HG02884 (cell line): Measurements from ENCODE around the gene RPL22.

Source experiments
- ATAC-seq: cut with Tn5 transposase; IDR thresholded peaks from one replicate; pipeline ENCODE4 v1.9.1; 2021; ENCODE audit warnings: mild to moderate bottlenecking, moderate library complexity; ENCODE audit not compliant: unreplicated experiment

The RPL22 gene

DNA sequence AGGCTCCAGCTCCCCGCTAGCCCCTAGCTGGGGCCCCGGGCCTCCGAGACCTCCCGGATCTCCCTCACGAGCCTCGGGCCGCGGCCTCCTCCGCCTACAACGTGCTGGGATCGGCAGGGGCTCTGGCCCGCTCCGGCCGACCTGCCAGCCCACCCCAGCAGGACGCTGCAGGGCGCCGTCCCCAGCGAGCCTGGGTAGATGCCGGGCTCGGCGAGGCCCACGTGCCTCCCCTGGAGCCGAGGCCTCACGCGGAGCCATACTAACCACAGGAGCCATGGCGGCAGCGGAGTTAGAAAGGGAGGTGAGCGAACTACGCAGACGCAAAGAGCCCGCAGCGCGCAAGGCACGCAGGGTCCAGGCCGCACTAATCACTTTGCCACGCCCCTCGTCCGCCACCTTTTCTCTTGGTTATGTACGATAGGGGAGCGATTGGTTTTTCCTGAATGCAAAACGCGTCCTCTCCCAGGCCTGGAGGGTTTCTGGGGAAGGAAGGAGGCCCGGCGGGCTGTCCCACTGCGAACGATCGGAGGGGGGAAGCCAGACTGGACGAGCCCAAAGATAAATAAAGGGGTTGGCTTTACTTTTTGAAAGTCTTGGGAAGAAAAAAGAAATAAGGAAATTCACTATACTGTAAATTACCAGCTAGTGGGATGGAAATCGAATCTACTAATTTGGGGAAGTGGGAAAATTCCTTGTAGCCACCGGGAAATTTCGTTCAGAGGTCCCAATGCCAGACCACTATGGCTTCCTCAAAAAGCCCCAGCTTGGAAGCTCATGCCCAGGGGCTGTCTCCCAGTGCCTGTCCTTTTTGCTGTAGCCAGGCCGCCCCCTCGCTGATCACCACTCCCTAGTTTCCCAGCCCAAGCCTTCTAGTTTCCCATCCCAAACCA is at the start of gene RPL22:
Gene RPL22, minus strand, starts transcription at position 298 of the 890 bp plus-strand sequence. Its CDS starts 22 bp downstream, at position 276.
- ATAC-seq = peak; percentile 93

DNA sequence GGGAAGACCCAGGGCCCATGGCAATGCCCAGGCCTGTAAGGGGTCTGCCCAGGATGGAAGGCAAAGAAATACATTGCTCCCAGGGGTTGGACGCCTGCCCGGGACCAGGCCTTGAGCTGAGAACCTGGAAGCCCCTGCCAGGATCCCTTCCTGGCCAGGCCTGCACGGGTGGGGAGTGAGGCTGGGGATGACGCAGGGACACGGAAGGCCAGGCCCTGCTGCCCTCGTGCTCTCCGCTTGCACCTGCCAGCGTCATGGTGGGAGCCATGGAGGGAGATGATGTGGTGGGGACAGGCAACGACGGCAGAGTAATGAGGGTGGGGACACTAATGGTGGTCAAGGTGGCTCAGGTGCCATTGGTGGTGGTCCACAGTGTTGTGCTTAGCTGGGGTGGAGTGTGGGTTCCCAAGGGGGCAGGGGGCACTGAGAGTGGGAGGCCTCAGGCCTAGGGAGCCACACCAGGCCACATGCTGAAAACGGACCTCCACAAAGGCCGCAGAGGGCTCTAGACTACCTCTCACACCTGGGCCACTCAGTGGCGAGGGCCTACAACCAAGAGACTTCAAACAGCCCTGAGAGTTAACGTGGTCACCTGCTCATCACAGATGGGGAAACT is 48.9 kb upstream of the RPL22 start:
- no peak for ATAC-seq

DNA sequence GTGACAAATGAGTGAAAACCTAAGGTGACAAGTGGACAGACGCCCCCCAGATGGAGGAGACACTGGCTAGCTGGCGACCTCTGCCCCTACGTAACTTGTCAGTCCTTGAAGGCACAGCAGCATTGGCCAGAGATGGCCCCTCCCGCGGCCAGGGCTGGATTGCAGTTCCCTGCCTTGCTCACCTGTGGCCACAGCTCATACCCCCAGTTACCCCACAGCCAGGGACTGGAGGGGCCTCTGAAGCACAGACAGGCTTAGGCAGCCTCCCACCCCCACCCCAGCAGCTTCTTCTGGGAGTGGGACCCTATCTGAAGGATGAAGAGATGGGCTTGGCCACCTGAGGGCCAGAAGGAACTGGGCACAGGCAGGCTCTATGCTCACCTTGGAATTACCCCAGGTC is 48.3 kb upstream of the RPL22 start:
- ATAC-seq = no peak

DNA sequence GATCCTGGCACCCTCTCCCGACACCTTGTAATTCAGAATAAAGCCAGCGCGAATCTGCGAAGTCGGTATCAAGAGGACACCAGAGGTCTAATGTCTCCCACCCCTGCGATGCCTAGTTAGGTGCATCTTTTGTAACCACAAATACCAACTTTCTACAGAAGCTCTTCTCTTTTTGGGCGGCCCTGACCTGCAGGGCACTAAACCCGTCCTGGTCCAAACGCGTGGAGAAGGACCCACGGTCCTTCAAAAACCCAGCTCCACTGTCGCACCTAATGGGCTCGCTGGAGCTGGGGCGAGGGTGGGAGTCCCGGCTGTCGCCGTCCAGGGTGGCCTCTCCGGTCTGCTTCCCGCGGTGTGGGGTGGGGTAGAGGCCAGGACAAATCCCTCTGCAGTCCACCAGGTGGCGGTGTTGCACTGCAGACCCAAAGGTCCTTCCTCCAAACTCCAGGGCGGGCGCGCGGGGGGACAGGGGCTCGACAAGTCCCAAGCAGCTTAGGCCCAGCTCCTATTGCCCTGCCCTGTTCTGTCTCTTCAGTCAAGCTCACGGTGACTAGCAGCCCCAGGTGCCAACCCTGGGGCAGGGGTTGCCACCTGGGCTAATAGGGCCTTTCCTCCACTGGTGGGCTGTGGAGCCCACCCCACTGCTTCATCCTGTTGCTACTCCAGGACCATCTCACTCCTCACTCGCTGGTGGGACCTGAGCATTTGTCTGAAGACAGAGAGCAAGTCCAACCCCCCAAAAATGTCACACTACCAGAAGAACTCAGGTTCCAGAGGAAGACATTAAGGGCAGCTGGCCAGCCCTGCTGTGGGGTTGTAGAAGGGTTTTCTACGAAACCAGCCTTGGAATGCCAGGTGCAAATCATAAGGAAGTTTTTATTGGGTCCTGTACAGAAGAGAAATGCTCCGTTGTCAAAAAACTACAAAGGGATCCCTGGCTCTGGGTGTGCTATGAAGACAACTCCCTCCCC is 47.4 kb upstream of the RPL22 start:
- ATAC-seq = no peak

DNA sequence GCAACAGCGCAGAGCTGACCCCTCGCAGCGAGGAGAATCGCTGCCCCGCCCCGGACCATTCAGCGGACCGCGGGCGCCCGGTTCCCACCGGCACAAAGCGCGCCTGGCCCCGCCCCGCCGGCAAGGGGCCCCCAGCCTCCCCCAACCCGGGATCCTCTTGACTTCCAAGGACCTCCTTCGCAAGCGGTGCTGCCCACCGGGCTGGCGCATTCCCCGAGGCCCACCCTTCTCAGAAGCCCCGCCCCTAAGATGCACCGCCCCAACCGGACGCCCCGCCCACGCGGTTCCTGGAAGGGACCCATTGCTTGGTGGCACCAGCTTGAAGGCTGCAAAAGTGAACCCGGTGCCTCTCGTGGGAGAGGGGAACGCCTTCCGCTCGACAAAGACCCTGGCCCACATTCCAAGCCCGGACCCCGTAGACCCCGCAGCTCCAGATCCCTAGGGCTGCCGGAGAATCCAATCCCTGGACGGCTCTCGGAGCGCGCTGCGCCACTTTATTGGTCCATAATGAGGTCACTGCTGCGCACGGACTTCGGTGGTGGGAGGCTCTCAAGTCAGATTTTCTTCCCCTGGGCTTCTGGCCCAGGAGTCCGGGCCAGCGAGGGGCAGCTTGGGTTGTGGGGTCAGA is 46.6 kb upstream of the RPL22 start:
- ATAC-seq = no peak

DNA sequence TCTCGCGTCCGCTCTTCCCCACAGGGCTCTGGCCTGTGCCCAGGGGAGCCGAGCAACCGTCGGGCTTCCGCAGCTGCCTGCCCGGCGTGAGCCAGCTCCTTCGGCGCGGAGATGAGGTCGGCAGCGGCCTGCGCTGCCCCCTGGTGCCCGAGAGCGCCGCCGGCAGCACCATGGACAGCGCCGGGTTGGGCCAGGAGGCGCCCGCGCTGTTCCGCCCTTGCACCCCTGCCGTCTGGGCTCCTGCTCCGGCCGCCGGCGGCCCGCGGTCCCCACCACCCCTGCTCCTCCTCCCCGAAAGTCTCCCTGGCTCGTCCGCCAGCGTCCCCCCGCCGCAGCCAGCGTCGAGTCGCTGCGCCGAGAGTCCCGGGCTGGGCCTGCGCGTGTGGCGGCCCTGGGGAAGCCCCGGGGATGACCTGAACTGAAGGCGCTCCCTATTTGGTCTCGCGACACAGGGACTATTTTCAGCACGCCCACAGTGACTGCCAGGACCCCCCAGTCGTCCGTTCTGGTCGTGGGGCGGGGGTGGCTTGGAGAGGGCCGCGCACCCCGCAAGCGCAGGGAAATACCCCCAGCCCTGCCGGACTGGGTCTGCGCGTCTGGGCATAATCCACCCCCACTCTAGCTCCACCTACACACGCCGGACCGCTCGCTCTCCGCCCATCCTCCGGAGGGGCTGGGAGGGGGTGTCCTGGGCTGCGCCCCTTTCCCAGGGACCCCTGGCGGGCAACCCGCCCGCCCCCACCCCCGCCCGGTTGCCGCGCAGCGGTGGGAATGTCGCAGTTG is 45.9 kb upstream of the RPL22 start:
- peak; percentile 51 for ATAC-seq

DNA sequence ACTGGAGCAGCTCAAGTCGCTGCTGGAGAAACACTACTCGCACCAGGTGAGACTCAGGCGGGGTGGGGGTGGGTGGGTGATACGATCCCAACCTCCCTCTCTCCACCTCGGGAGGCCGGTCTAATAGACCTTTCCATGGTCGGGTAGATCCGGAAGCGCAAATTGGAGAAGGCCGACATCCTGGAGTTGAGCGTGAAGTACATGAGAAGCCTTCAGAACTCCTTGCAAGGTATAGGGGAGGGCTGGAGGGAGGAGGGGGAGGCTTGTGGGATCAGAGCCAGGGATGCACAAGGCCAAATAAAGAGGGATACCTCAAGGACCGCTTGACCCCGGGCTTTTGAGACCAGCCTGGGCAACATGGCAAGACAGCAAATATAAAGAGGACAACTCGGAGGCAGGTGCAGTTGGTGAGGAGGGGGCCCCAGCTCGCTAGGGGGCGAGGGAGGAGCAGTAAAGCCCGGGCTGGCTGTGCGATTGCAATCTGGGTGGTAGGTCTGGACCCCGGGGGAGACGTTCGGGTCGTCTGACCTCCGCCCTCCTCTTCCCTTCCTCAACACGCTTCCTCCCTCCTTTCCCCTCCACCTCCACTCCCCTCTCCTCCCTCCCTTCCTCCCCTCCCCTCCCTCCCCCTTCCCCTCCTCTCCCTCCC is 45.1 kb upstream of the RPL22 start:
- no peak for ATAC-seq

DNA sequence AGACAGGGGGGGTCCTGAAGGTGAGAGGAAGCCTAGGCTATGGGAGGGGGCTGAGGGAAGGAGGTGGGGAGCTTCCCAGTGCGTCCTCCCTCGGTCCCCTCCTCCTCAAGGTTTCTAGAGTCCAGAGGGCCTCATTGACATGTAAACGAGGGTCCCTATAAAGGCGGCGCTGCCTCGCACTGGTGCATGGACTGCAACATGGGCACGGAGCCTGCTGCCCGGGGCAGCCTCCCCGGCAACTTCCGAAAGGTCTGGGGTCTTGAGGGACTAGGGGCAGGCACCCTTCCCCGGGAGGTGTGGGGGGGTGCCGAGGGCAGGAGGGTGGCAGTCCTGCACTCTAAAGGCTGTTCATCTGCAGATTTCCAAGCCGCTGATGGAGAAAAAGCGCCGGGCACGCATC is 44.6 kb upstream of the RPL22 start, which contains the start of gene HES3:
Gene HES3, plus strand, starts transcription at position 187 of the 400 bp plus-strand sequence. Its CDS starts 187 bp downstream, at position 374.
- ATAC-seq = no peak

DNA sequence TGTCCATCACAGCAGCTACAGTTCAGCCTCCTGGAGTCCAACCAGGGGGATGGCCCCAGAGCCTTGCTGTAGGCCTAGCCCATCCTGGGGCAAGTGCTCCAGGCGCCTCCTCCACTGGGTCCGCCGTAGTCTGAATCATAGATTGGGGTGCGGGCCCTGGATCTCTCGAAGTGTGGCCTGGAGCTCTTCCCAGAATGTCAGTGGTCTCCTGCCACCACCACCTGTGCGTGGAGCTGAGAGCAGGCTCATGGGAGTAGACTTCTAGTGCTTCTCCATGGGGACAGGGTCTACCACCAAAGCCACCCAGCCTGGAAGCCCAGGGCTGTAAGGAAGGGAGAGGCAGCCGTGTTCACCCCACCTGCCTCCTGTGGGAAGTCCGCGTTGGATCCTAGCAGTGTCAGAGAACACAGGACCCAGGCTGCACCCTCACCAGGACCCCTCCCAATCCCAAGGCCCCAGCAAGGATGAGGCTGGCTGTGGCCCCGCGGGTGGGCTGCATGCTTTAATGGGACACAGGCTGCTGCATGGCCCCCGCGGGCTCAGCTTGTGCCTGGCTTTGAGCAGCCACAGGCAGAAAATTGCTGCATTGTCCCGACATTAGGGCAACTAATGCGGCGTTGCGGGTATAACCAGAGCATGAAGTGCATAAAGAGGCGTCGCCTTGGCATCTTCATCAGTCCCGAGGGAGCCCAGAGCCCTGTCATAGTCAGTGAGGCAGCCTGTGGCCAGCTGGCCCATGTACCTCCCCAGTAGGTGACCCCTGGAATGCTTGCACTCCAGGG is 43.8 kb upstream of the RPL22 start:
- no peak for ATAC-seq

DNA sequence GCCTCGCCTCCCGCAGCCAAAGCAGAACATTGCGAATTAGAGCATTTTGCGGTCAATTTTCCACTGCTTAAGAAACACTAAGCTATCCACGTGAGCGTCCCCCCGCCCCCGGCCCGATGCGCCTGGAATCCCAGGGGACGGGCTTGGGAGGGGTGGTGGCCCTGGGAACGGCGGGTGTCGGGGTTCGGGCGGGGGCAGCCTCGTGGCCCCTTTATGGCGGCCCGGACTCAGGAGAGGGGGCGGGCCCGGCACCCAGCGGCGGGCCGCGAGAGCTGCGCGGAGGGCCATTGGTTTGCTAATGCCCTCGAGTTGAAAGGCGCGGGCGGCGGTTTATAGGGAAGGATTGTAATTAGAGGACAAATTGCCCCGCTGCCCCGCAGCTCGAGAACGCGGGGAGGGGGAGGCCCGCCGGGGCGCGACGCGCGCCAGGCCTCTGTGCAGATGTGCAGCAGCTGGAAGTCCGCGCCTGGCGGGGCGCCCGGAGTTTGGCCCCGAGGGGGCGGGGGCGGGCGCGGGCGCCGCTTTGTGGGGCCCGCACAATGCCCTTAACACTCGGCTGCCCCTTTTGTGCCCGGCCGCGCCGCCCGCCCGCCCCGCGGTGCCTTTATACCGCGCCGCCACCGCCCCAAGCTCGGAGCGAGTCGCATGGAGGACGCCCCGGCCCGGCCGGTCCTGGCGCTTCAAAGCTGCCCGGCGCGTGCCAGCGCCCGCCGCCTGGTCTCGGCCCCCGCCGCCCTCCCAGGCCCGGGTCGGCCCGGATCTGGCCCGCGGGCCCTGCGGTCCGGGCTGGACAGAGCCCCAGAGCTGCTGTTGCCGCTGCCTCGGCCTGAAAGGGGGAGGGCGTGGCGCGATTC is 42.7 kb upstream of the RPL22 start:
- no peak for ATAC-seq

DNA sequence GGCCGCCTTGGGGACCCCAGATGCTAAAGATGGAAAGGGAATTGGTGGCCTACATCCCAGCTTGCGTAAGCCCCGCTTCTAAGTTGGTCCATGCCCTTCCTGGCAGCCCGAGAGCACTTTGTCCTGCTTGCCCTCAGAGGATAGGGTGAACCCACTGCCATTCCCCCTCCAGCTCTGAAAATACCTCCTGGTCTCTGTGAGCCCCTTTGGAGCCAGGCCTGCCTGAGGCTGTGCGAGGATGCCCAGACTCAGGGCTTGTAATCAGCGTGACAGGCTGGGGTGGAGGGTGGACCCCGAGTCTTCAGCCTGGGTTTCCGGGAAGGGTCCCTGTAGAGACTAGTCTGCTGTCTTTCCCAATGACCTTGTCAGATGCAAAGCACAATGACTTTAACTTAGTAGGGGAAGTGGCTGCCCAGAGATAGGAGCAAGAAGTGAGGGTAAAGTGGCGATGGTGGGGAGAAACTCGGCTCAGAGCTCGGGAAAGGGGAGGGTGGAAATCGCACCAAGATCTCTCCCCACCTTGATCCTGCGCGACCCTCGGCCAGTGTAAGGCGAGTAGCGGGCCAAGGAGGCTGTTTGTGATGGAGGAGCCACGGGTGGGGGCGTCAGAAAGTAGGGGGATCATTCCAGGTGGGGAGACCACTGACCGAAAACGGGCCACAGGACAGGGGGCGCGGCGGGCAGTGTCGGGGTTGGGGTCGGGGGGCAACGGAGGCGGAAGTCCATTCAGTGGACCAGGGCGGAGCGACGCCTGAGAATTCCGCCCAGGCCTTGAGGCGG is 41.9 kb upstream of the RPL22 start:
- no peak for ATAC-seq

DNA sequence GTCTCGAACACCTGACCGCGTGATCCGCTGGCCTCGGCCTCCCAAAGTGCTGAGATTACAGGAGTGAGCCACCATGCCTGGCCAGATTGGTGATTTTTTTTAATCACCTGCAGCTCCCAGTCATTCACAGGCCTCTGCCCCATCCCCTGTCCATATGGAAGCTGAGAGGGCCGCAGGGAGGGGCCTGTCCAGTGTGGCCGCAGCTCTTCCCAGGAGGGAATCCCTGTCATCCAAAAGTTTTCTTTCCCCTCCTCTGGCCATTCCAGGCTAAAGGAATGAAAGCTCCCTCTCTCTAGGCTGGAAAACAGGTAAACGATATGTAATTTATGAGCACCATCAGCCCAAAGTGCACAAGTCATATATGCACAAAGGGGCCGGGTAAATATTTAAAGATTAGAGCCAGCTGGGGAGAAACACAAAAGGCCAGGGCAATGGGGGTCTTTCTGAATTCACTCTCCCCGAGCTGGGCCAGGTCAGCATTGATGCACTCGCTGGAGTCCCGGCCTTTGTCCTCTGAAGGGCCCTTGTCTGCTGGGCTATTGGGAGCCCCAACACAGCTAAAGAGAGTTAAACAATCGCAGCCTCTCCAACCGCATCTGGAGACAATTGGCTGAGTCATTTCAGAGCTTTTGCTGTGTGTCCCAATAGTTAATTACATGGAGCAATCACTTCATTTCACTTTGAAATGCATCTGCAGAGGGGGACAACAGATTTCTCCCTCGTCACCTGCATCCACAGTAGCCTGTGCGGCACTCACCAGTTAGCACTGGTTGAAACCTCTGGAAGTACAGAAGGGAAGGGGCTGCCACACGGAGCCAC is 40.8 kb upstream of the RPL22 start:
- ATAC-seq = no peak

DNA sequence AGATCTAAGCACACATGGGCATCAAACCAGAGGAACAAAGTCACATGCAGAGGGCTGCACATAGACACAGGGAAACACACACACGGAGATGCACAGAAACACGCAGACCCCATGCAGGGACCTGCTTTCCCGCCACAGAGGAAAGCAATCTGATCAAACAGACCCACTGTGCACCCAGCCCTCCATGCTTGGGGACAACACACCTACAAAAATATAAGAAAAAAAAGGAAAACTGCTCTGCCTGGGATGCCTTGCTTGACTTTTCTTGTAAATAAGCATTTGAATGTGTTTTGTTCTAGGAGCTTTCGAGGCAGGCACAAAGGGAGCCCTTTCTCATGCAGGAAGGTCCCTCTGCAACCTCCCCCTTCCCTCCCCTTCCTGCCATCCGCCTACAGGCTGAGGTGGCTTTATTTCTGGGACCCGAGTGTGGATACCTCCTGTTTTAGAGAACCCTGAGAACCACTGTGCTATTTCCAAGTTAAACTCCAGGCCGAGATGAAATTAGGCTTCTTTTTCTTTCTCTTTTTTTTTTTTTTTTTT is 39.9 kb upstream of the RPL22 start:
- no peak for ATAC-seq

DNA sequence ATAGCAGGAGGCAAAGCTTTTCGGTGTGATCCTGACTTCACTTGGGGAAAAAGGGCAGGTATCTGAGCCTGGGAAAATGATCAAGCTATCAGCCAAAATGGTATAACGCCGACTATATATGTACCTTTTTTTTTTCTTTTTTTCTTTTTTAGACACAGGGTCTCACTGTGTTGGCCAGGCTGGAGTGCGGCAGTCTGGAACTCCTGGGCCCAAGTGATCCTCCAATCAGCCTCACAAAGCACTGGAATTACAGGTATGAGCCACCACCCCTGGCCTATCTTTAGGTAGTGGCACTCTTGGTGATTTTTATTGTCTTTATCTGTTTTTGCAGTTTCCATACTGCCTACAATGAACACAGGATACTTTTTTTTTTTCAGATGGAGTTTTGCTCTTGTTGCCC is 37.7 kb upstream of the RPL22 start:
- no peak for ATAC-seq

DNA sequence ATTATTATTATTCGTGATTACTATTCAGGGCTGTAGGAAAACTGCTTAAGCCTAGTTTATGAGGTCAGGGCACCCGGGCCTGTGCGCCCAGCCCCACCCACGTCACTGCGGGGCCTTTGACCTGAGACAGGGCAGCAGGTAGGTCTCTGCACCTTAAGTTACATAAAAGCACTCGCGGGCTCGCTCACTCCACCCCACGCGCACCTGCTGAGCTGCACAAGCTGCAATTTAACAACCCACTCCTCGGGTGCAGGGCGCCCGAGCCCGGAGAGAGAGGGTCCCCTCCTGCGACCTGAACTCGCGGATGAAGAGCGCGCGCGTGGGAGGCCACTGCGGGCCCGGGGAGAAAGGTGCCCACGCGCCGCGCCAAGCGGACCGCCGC is 35.9 kb upstream of the RPL22 start:
- ATAC-seq = no peak
